Activated CD4-positive, alpha-beta T cell treated with anti-CD3 and anti-CD28 coated beads, Interleukin-2, amount 10 ng/mL, durations not matched to agents 7 days and 5 days (primary cell): ENCODE measurements around the gene PRKCA. TPM values are rescaled to one million over a fixed set of nuclear protein-coding genes. Genes with fewer than 3 reads are reported as not detected.
A peak's percentile ranks its signal among the peaks of the same experiment; 100 is the strongest.

Experiments
- CTCF ChIA-PET: fragments of 350-600 bp; sonication (Branson Sonifier 250); formaldehyde crosslinking; loops from one replicate; lab custom pipeline; 2021; ENCODE audit warnings: antibody characterized with exemption; lab: Charles Lee
- POLR2A ChIA-PET: fragments of 350-600 bp; sonication (Branson Sonifier 250); formaldehyde crosslinking; loops from one replicate; lab custom pipeline; 2021; ENCODE audit warnings: antibody characterized with exemption; lab: Charles Lee
- DNase-seq: peaks from one replicate; pipeline ENCODE4 v3.0.0-alpha.2; 2020
- H3K27ac Mint-ChIP-seq: one replicate; pipeline ENCODE4 v1.8.0; 2021; ENCODE audit warnings: mild to moderate bottlenecking, moderate library complexity, mixed read lengths
- H3K27me3 Mint-ChIP-seq: one replicate; pipeline ENCODE4 v1.8.0; 2021; ENCODE audit warnings: mixed read lengths
- H3K36me3 Mint-ChIP-seq: one replicate; pipeline ENCODE4 v1.8.0; 2021; ENCODE audit warnings: low read depth, mixed read lengths
- H3K4me1 Mint-ChIP-seq: one replicate; pipeline ENCODE4 v1.8.0; 2021; ENCODE audit warnings: mixed read lengths
- H3K4me3 Mint-ChIP-seq: one replicate; pipeline ENCODE4 v1.8.0; 2021; ENCODE audit warnings: mild to moderate bottlenecking, moderate library complexity, mixed read lengths
- H3K9me3 Mint-ChIP-seq: one replicate; pipeline ENCODE4 v1.8.0; 2021; ENCODE audit warnings: mixed read lengths
- total RNA-seq, 2 experiments: library from RNA; stranded (reverse); gene quantifications; one replicate each; pipeline ENCODE4 v1.2.3, GENCODE V29; 2021

Gene PRKCA
- total RNA-seq, 2 experiments from 2014 or later, result 72.8 to 74.6 TPM

DNA sequence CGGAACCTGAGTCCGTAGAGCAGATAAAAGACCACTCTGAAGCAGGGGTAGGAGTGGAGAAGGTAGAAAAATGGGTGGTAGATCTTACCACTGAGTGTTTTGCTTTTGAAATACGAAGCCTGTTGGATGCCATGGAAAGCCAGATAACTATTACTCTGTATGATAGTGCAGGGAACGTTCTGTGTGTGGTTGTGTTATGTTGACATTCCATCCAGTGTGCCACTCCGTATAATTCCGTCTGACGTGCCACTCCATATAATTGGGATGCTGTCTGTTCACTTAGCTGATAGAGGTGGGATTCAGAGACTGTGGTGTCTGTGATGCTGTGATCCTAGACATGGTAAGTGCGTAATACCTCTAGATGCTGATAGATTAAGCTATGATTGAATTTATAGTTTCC, 269.3 kb downstream of the PRKCA start:
- Mint-ChIP-seq H3K4me1 (peaks cover 9% of the 10 kb centered on the region), H3K9me3 (peaks cover 1% of the 10 kb centered on the region), H3K27me3 (no peaks in the 10 kb centered on the region), H3K27ac (no peak overlapping the region), H3K36me3 (peaks cover 13% of the 10 kb centered on the region), H3K4me3 (no peak overlapping the region)
- ChIA-PET POLR2A (no interaction called here), CTCF (no interaction called here)
- DNase-seq, result no peak

DNA sequence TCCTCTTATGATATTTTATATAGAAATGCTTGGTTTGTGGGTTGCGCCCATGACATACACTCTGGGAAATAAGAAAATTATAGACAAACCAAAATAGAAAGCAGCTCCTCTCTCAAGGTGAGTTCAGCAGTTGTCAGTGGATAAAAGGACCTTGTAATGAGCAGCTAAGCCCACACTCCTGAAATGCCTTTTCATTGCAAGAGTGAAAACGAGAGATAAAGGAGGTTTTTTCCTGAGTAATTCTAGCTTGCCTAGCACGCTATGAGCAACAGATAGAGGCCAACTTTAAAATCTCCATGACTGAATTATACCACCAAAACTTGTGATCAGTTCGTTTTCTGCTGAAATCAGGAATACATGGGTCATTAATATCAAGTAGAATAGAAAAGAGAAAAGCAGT, 270.7 kb downstream of the PRKCA start:
- Mint-ChIP-seq H3K4me3 (no peak overlapping the region), H3K27ac (no peak overlapping the region), H3K27me3 (no peaks in the 10 kb centered on the region), H3K4me1 (peaks cover under 1% of the 10 kb centered on the region), H3K9me3 (peaks cover 1% of the 10 kb centered on the region), H3K36me3 (peaks cover 12% of the 10 kb centered on the region)
- no peak for DNase-seq
- ChIA-PET CTCF (no interaction called here), POLR2A (no interaction called here)

DNA sequence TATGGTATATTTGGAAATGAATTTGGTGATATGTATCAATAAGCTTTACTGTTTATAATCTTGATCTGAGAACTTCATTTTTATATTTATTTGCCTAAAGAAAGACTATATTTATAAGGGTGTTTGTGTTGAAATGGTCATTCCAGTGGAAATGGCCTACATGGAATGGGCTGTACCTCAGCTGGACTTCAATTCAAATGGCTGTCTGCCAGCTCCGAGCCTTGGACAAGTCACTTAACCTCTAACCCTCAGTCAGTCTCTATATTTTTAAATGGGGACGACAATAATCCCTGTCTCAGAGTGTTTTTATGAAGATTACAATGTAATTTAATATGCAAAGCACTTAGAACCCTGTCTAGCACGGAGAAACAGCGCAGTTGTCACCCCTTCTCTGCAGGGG, 271.7 kb downstream of the PRKCA start:
- H3K4me3 Mint-ChIP-seq, result no peak overlapping the region
- no peak overlapping the region for H3K27ac Mint-ChIP-seq
- no peak for DNase-seq
- no peaks in the 10 kb centered on the region for H3K27me3 Mint-ChIP-seq
- peaks cover 2% of the 10 kb centered on the region for H3K4me1 Mint-ChIP-seq
- H3K36me3 Mint-ChIP-seq, result peaks cover 15% of the 10 kb centered on the region
- no peaks in the 10 kb centered on the region for H3K9me3 Mint-ChIP-seq
- CTCF ChIA-PET, result no interaction called here
- POLR2A ChIA-PET, result interaction anchor here (0.7 kb wide), 1 partner anchor 140 kb away, joined by 3 read pairs; no protein-coding TSS in a partner anchor

DNA sequence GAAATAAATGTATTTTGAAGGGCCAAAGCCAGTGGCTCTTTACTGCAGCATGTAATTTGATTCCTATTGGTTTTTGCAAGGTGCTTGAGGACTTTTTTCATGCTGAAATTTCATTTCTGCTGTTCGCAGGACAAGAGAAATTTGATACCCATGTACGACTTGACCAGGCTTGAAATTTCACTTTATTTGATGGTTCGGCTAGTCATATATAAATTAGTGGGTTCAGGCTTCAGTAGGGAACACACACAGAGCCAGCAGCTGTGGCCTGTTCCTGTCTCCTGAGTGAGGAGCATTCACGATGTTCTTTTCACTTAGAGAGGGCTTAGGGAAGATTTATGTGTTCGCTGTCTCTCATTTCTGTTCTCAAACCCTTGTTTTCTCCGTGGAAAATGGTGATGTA, 274.1 kb downstream of the PRKCA start:
- Mint-ChIP-seq H3K27me3 (no peaks in the 10 kb centered on the region), H3K36me3 (peaks cover 24% of the 10 kb centered on the region), H3K4me1 (peaks cover 6% of the 10 kb centered on the region), H3K9me3 (peaks cover 4% of the 10 kb centered on the region), H3K4me3 (no peak overlapping the region), H3K27ac (no peak overlapping the region)
- ChIA-PET CTCF (no interaction called here), POLR2A (no interaction called here)
- DNase-seq, result no peak

DNA sequence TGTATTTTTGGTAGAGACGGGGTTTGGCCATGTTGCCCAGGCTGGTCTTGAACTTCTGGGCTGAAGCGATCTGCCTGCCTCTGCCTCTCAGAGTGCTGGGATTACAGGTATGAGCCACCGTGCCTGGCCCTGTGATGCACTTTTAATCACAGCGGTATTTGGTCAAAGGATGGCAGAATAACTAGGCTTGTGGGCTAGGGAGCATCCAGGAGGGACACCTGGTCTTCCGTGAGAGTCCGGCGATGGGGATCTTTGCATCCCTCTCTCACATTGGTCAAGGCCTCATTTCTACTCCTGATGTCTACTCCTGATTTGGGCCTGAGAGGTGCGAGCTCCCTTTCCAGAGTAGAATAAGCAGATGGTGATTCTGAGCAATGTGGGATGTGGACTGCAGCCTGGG, 274.6 kb downstream of the PRKCA start:
- H3K4me3 Mint-ChIP-seq, result no peak overlapping the region
- H3K4me1 Mint-ChIP-seq, result peaks cover 6% of the 10 kb centered on the region
- DNase-seq, result no peak
- peaks cover 9% of the 10 kb centered on the region for H3K9me3 Mint-ChIP-seq
- H3K36me3 Mint-ChIP-seq, result peaks cover 26% of the 10 kb centered on the region
- ChIA-PET POLR2A (no interaction called here), CTCF (interaction anchor here (0.6 kb wide), 1 partner anchor 154 kb away, joined by 5 read pairs; no protein-coding TSS in a partner anchor)
- H3K27ac Mint-ChIP-seq, result no peak overlapping the region
- no peaks in the 10 kb centered on the region for H3K27me3 Mint-ChIP-seq

DNA sequence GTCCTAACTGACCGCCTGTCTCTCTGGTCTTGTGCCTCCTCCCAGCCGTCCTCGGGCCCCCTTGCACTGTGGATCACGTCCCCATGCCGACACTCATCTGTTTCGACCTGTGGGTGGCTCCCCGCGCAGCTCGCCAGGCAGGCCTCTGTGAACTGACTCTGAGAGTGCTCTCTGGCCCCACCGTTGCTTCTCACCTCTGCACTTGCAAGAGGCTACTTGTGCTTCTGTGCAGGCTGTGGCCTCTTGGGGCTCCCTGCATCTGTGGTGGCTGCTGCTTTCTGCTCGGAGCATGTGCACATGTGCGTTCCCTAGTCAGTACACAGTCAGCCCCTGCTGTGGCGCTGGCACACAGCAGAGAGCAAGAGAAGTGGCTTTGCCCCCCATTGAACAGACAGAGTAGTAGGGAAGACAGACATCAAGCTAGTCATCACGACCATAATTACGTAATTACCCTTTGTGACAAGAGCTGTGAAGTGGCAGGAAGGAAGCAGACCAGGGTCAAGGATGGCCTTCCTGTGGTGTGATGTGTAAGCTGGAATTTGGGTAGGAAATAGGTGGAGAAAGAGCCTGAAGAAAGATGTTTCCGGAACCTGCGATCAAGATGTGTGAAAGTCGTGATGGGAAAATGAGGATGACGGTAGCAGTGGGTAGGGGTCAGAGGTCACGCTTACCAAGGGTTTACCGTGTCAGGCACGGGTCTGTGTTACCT, 276.5 kb downstream of the PRKCA start:
- POLR2A ChIA-PET, result no interaction called here
- Mint-ChIP-seq H3K27ac (peak overlapping the region; percentile 22), H3K4me3 (no peak overlapping the region), H3K36me3 (peaks cover 39% of the 10 kb centered on the region), H3K9me3 (peaks cover 17% of the 10 kb centered on the region), H3K27me3 (no peaks in the 10 kb centered on the region), H3K4me1 (peaks cover 6% of the 10 kb centered on the region)
- CTCF ChIA-PET, result interaction anchor here (0.6 to 1.4 kb wide), 3 partner anchors 10 to 319 kb away, joined by 3 read pairs; no protein-coding TSS in a partner anchor
- no peak for DNase-seq

DNA sequence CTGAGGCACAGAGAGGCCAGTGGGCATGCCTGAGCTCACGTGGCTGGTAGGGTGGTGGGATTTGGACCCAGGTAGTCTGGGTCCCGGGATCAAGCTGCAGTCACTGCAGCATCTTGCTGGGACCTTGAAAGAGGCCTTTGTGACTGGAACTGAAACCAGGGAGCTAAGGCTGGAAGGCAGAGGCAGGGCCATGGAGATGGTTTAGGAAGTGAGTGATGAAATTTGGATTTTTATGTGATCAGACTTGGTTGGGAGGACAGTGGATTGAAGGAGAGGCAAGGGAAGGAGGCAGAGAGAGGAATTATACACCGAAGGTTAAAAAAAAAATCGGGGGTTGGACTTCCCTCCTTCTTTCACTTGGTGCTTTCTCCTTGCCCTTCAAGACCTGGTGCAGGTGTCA, 277.1 kb downstream of the PRKCA start:
- CTCF ChIA-PET, result interaction anchor here (1.2 to 1.4 kb wide), 2 partner anchors 9 to 11 kb away, joined by 3 read pairs; no protein-coding TSS in a partner anchor

DNA sequence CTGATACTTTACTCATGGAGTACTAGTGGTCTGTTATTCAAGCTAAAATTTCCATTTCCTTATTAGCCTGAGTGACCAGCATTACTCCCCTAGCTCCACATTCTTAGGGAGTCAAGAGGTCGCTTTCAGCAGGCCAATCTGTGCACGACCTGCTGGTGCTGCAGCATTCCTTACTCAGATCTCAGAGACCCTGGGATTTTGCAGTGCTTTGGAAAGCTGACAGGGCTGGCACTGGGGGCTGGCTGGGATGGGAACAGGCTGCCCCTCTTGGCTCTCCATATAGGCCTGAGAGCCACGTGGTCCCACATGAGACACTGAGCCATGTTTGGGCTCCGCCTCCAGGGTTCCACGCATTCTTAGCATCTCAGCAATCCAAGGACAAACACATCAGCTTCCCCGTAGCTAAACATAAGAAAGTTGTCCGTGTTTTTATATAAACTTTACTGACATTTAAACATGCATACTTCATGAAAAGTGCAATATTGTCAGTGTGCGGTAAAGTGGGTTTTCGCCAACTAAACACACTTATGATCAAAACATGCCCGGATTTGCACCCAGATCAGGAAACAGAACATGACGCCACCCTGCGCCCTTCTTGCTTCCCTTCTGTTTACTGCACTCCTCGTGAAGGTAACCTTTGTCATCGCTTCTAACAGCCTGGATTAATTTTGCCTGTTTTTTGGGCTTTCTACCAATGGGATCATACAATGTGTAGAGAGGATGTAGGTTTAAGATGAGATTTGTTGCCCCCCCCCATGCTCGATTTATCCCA, 278.0 kb downstream of the PRKCA start:
- H3K27ac Mint-ChIP-seq, result peak overlapping the region; percentile 54
- no peak for DNase-seq
- H3K4me1 Mint-ChIP-seq, result peaks cover 6% of the 10 kb centered on the region
- H3K36me3 Mint-ChIP-seq, result peaks cover 42% of the 10 kb centered on the region
- CTCF ChIA-PET, result interaction anchor here (1.2 to 1.4 kb wide), 2 partner anchors 8 to 10 kb away, joined by 3 read pairs; no protein-coding TSS in a partner anchor
- peaks cover 17% of the 10 kb centered on the region for H3K9me3 Mint-ChIP-seq
- POLR2A ChIA-PET, result no interaction called here
- H3K4me3 Mint-ChIP-seq, result no peak overlapping the region
- H3K27me3 Mint-ChIP-seq, result no peaks in the 10 kb centered on the region

More for the DNA sequence above, 277.1 kb downstream of the PRKCA start:
- H3K27me3 Mint-ChIP-seq, result no peaks in the 10 kb centered on the region
- H3K27ac Mint-ChIP-seq, result no peak overlapping the region
- POLR2A ChIA-PET, result no interaction called here
- peaks cover 40% of the 10 kb centered on the region for H3K36me3 Mint-ChIP-seq
- H3K4me3 Mint-ChIP-seq, result no peak overlapping the region
- no peak for DNase-seq
- H3K4me1 Mint-ChIP-seq, result peaks cover 6% of the 10 kb centered on the region
- H3K9me3 Mint-ChIP-seq, result peaks cover 17% of the 10 kb centered on the region

DNA sequence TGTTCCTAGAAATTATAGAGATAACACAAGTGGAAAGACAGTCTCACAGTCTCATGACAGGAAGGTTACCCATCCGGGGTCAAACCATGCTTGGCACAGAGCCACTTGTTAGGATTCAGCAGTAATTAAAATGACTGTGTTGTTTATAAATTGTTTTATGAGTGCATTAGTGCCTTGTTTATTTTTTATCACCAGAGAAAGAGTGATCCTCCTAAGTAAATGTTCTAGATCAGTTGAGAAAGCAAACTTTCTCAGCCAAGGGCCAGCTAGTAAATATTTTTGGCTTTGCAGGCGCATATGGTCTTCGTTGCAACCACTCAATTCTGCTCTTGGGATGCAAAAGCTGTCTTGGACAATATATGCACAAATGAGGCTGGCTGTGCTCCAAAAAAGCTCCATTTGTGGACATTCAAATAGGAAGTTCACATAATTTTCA, 278.6 kb downstream of the PRKCA start:
- ChIA-PET CTCF (no interaction called here), POLR2A (no interaction called here)
- H3K27me3 Mint-ChIP-seq, result no peaks in the 10 kb centered on the region
- H3K36me3 Mint-ChIP-seq, result peaks cover 42% of the 10 kb centered on the region
- no peak overlapping the region for H3K4me3 Mint-ChIP-seq
- peaks cover 17% of the 10 kb centered on the region for H3K9me3 Mint-ChIP-seq
- no peak for DNase-seq
- peaks cover 6% of the 10 kb centered on the region for H3K4me1 Mint-ChIP-seq
- no peak overlapping the region for H3K27ac Mint-ChIP-seq

DNA sequence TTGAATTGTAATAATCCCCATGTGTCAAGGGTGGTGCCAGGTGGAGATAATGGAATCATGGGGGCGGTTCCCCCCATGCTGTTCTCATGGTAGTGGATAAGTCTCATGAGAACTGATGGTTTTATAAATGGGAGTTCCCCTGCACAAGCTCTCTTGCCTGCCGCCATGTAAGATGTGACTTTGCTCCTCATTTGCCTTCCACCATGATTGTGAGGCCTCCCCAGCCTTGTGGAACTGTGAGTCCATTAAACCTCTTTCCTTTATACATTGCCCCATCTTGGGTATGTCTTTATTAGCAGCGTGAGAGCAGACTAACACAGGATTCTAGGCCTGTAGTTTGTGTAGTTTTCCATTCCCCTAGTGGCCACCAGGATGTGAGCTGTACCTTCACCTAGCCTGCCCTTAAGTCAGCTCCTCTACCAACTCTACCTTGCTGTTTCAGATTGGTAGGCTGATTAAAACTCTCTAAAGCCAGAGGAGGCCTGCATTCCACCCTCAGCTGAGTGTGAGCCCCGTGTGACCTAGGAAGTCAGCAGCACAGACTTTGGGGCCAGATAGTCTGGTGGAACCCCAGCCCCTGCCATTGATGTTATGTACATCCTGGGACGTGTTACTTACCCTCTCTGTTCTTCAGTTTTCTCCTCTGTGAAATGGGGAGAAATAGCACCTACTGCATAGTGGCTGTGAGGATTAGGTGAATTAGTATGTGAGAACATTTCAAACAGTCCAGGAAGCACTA, 280.1 kb downstream of the PRKCA start:
- no peaks in the 10 kb centered on the region for H3K27me3 Mint-ChIP-seq
- no peak overlapping the region for H3K27ac Mint-ChIP-seq
- H3K4me3 Mint-ChIP-seq, result no peak overlapping the region
- no peak for DNase-seq
- ChIA-PET CTCF (no interaction called here), POLR2A (interaction anchor here (0.6 kb wide), 1 partner anchor 53 kb away, joined by 3 read pairs; no protein-coding TSS in a partner anchor)
- H3K4me1 Mint-ChIP-seq, result peaks cover 8% of the 10 kb centered on the region
- H3K36me3 Mint-ChIP-seq, result peaks cover 38% of the 10 kb centered on the region
- H3K9me3 Mint-ChIP-seq, result peaks cover 17% of the 10 kb centered on the region

DNA sequence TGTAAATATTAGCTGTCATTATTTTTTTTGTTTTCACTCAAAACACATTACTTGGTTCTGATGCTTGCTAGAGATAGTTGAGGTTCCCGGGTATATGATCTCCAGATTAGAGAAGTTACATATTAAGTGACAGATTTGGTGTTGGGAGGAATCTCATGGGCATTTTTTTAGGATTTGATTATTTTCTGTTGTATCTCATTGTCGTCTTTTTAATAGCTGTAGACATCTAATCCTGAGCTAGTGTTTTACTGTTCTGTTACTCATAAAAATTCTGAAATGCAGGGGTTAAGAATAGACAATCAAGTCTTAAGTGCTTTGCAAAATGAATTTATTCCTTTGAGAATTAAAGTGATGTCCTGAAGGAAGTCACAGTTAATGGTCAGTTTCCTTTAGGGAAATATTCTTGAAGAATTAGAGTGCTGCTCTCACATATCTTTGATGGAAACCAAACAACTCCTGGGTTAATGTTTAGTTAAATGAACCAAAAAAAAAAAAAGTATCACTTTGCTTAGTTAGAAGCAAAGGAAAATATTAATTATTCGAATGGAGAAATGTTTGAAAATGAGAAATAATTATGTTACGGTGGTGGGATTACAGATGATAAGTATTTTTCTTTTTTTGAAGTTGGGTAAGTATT, 280.8 kb downstream of the PRKCA start:
- H3K36me3 Mint-ChIP-seq, result peaks cover 35% of the 10 kb centered on the region
- DNase-seq, result no peak
- H3K27ac Mint-ChIP-seq, result no peak overlapping the region
- no peaks in the 10 kb centered on the region for H3K27me3 Mint-ChIP-seq
- no peak overlapping the region for H3K4me3 Mint-ChIP-seq
- peaks cover 17% of the 10 kb centered on the region for H3K9me3 Mint-ChIP-seq
- H3K4me1 Mint-ChIP-seq, result peaks cover 11% of the 10 kb centered on the region
- POLR2A ChIA-PET, result interaction anchor here (0.6 kb wide), 1 partner anchor 54 kb away, joined by 3 read pairs; no protein-coding TSS in a partner anchor
- CTCF ChIA-PET, result interaction anchor here (0.6 kb wide), 1 partner anchor 323 kb away, joined by 3 read pairs; no protein-coding TSS in a partner anchor

DNA sequence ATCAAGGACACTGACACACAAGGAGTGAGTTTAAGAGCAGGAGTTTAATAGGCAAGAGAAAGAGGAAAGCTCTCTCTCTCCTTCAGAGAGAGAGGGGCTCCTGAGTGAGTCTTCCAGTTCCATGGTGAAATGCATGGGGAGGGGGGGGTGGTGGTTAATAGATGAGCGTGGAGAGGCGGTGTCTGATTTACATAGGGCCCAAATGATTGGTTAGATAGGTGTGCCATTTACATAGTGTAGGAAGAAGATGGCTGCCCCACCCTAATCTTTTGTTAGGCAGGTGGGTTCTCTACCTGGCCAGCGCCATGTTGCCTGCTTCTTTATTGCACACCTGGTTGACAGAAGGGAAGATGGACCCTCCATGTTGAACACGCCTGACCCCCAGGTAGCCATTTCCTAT, 282.5 kb downstream of the PRKCA start:
- H3K36me3 Mint-ChIP-seq, result peaks cover 23% of the 10 kb centered on the region
- no peaks in the 10 kb centered on the region for H3K27me3 Mint-ChIP-seq
- CTCF ChIA-PET, result no interaction called here
- DNase-seq, result no peak
- H3K4me1 Mint-ChIP-seq, result peaks cover 7% of the 10 kb centered on the region
- H3K4me3 Mint-ChIP-seq, result no peak overlapping the region
- POLR2A ChIA-PET, result no interaction called here
- H3K27ac Mint-ChIP-seq, result no peak overlapping the region
- peaks cover 17% of the 10 kb centered on the region for H3K9me3 Mint-ChIP-seq
